Activated CD4-positive, alpha-beta T cell treated with anti-CD3 and anti-CD28 coated beads, Interleukin-2, amount 10 ng/mL, durations not matched to agents 24 days and 14 days (primary cell): ENCODE results near the gene C1orf21. TPM values are rescaled to one million over a fixed set of nuclear protein-coding genes. Genes with fewer than 3 reads are reported as not detected.

Experiments used
- DNase-seq: peaks from one replicate; pipeline ENCODE4 v3.0.0; 2022
- H3K27ac Mint-ChIP-seq: one replicate; pipeline ENCODE4 v1.8.0; 2022; ENCODE audit warnings: mild to moderate bottlenecking, mixed read lengths
- H3K27me3 Mint-ChIP-seq: one replicate; pipeline ENCODE4 v1.8.0; 2022; ENCODE audit warnings: mixed read lengths
- H3K36me3 Mint-ChIP-seq: one replicate; pipeline ENCODE4 v1.8.0; 2022; ENCODE audit warnings: low read depth, mild to moderate bottlenecking, mixed read lengths
- H3K4me1 Mint-ChIP-seq: one replicate; pipeline ENCODE4 v1.8.0; 2021; ENCODE audit warnings: mixed read lengths
- H3K4me3 Mint-ChIP-seq: one replicate; pipeline ENCODE4 v1.8.0; 2022; ENCODE audit warnings: mild to moderate bottlenecking, moderate library complexity, mixed read lengths
- H3K9me3 Mint-ChIP-seq: one replicate; pipeline ENCODE4 v1.8.0; 2021; ENCODE audit warnings: mixed read lengths
- intact Hi-C: fragments of 100-400 bp; cut with micrococcal nuclease; formaldehyde crosslinking; loops from one replicate; pipeline ENCODE4 v1.15.1; 2023
- total RNA-seq: library from RNA; stranded (reverse); gene quantifications from 2 replicates; pipeline ENCODE4 v1.2.3, GENCODE V29; 2022

Gene C1orf21
- total RNA-seq, 1 donor from 2014 or later: 2.5 TPM

DNA sequence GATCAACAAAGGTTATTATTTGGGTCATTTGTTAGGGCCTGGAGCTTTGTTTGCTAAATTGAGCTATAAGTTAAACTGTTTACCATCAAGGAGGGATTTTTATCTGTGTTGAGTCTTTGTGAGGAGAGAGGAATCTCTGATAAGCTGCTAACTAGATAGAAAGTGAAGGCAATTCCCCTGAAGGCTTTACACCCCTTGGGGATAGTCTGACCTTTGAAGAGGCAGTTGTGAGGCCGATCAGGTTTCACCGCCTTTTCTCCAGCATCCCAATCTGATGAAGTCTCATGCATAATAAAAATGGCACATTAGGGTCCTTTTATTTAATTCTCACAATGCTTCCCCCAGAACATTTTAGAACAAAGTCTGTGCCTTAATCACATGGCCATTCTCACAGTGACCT is 21.8 kb downstream of the C1orf21 start:
- no peaks in the 10 kb centered on the region for H3K36me3 Mint-ChIP-seq
- DNase-seq: no peak
- H3K9me3 Mint-ChIP-seq: no peaks in the 10 kb centered on the region
- intact Hi-C loops: no loop called here
- H3K4me3 Mint-ChIP-seq: no peak overlapping the region
- no peak overlapping the region for H3K27ac Mint-ChIP-seq
- H3K4me1 Mint-ChIP-seq: no peaks in the 10 kb centered on the region
- peaks cover 6% of the 10 kb centered on the region for H3K27me3 Mint-ChIP-seq

DNA sequence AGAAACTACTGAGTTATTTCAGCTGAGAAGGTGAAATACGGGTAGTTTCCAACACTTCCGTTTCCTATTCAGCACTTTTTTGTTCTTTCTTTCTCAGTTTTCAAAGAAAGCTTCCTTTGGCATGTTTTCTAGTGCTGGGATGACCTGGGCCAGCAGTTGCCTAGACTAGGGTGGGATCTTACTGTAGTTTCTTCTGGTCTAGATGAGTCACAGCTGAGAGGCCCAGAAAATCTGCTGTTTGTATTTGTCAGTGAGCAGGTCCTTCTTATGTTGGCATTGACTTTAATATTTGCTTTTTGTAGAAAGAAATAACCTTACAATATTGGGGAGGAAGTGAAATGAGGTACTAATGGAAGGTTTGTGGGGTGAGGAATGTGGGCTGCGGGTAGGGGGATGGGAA is 22.2 kb downstream of the C1orf21 start:
- DNase-seq: no peak
- Mint-ChIP-seq H3K27ac (no peak overlapping the region), H3K9me3 (no peaks in the 10 kb centered on the region), H3K4me3 (no peak overlapping the region), H3K4me1 (no peaks in the 10 kb centered on the region), H3K36me3 (no peaks in the 10 kb centered on the region), H3K27me3 (peaks cover 4% of the 10 kb centered on the region)
- intact Hi-C loops: no loop called here

DNA sequence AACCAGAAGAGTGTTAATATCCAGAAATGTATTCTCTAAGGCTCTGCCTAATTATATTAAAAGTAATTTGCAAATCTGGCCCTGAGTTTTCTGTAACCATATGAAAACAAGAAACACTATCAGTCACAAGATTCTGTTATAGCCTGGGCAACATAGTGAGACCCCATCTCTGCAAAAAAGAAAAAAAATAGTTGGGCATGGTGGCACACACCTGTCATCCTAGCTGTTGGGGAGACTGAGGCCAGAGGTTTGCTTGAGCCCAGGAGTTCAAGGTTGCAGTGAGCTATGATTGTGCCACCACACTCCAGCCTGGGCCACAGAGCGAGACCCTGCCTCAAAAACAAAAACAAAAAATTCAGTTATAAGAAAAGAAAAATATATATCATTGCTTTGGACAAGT is 25.6 kb downstream of the C1orf21 start:
- no peaks in the 10 kb centered on the region for H3K9me3 Mint-ChIP-seq
- no peak overlapping the region for H3K4me3 Mint-ChIP-seq
- peaks cover 9% of the 10 kb centered on the region for H3K27me3 Mint-ChIP-seq
- no peak overlapping the region for H3K27ac Mint-ChIP-seq
- H3K4me1 Mint-ChIP-seq: no peaks in the 10 kb centered on the region
- no peak for DNase-seq
- intact Hi-C loops: no loop called here
- no peaks in the 10 kb centered on the region for H3K36me3 Mint-ChIP-seq

DNA sequence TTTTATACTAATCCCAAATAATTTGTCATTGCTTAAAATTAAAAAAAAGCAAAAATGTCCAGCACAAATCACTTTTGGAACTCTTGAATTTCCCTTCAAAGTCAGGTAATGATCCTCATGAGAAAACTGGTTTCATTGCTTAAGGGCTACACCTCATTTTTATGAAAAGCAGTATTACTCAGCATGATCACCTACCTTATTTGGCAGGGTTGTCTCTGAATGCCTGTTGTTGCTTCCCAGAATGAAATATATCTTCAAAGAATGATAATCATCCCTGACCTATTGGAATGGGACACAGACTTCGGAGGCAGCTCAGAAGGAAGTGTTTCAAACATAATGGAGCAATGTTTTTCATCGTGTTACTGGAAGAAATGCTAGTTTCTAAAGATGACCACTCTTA is 29.7 kb downstream of the C1orf21 start:
- no peak overlapping the region for H3K27ac Mint-ChIP-seq
- no peak overlapping the region for H3K4me3 Mint-ChIP-seq
- H3K4me1 Mint-ChIP-seq: no peaks in the 10 kb centered on the region
- peaks cover 4% of the 10 kb centered on the region for H3K9me3 Mint-ChIP-seq
- DNase-seq: no peak
- H3K27me3 Mint-ChIP-seq: peaks cover 19% of the 10 kb centered on the region
- no peaks in the 10 kb centered on the region for H3K36me3 Mint-ChIP-seq
- intact Hi-C loops: no loop called here

DNA sequence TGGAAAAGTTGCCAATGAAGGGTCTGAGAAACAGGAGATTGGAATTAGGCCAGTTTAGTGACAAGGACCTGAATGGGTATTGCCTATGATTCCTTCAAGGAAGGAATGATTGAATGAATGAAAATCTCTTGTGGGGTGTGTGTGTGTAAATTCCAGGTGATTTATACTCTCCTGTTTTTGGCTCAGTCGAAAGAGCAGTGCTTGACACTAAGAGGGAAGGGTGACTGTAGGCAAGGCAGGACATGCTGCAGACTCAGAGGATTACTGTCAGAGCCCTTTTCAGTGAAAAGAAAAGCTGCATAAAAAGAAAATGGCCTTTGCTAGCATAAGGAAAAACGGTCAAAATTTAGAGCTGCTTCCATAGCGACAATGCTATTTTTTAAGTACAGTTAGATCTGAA is 30.1 kb downstream of the C1orf21 start:
- DNase-seq: no peak
- Mint-ChIP-seq H3K27ac (no peak overlapping the region), H3K27me3 (peaks cover 19% of the 10 kb centered on the region), H3K4me1 (no peaks in the 10 kb centered on the region), H3K9me3 (peaks cover 4% of the 10 kb centered on the region), H3K4me3 (no peak overlapping the region), H3K36me3 (no peaks in the 10 kb centered on the region)
- intact Hi-C loops: no loop called here

DNA sequence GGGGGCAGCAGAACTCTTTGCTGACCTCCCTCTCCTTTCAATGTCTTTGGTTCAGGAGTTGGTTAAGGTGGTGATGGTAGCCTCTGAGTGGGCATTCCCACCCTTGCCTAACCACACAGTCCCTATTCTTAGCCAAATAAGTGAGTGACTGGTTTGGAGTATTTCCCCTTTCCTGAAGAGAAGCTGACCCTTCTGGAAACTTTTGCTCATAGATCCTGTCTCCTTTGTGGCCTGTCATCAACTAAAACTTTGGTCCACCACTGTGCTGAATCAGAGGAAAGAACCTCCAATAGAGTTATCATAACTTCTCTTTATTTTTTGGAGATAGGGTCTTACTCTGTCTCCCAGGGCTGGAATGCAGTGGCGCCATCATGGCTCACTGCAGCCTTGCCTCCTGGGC is 31.1 kb downstream of the C1orf21 start:
- Mint-ChIP-seq H3K27ac (no peak overlapping the region), H3K4me3 (no peak overlapping the region), H3K9me3 (peaks cover 4% of the 10 kb centered on the region), H3K27me3 (peaks cover 19% of the 10 kb centered on the region), H3K36me3 (no peaks in the 10 kb centered on the region), H3K4me1 (no peaks in the 10 kb centered on the region)
- DNase-seq: no peak
- intact Hi-C loops: no loop called here

DNA sequence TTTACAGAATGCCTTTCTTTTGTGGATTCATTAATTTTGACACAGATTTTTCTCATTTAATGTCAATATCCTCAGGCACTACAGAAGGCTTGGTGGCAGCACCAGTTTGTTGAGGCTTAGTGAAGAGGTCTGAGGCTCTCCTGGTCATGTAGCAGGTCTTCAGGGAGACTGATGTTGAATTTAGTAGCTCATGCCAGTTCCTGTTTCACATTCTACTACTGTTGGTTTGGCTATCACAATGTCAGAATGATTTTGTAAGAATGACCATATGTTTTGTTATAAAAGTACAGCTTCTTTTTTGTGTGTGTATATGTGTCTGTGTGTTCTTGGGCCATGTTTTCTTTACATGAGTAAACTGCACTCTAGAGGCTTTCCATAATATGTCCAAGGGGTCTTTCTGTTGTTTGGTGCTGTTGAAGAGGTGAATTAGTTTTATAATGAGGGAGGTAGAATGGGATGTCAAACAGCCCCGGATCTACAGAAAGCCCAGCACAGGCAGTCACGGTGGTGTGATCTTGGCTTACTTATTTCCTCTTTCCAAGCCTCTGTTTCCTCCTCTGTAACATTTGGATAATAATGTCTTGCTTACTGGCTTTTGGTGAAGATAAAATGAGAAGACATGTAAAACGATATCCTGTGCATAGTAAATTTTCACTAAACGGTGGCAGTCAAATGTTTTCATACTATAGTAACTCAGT is 32.0 kb downstream of the C1orf21 start:
- no peak overlapping the region for H3K27ac Mint-ChIP-seq
- intact Hi-C loops: no loop called here
- no peak overlapping the region for H3K4me3 Mint-ChIP-seq
- no peaks in the 10 kb centered on the region for H3K4me1 Mint-ChIP-seq
- peaks cover 19% of the 10 kb centered on the region for H3K27me3 Mint-ChIP-seq
- peaks cover 4% of the 10 kb centered on the region for H3K9me3 Mint-ChIP-seq
- DNase-seq: no peak
- H3K36me3 Mint-ChIP-seq: no peaks in the 10 kb centered on the region

DNA sequence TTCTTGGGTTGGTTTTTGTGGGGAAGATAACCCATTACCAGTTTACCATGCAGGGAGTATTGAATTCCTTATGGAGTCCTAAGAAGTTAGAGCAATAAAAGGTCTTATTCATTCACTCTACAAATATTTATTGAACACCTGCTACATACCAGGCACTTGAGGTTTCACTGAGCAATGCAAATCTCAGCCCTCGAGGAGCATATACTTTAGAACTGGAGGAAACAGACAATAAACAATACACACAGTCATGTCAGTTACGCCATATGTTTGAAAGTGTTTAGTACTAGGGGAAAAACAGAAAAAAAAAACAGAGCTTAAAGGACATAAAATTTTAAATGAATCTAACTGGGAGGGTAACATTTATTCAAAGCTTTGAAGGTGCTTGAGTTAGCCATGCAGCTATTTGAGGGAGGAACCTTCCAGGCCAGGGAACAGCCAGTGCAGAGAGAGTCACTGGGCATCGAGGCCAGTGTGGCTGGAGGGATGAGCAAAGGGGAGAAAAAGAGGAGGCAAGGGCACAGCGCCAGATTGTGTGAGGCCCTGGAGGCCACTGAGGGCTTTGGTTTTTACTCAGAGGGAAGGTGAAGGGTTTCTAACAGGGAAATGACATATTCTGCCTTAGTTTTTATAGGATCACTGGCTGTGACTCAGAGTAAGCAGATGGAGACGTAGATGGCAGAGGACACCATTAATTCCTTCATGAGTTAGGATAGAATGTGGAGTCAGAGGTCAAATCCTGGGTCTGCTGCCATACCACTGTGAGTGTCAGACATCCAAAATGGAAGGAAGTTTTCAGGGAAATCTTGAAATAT is 32.7 kb downstream of the C1orf21 start:
- no peaks in the 10 kb centered on the region for H3K4me1 Mint-ChIP-seq
- H3K27ac Mint-ChIP-seq: no peak overlapping the region
- intact Hi-C loops: no loop called here
- H3K4me3 Mint-ChIP-seq: no peak overlapping the region
- H3K9me3 Mint-ChIP-seq: peaks cover 4% of the 10 kb centered on the region
- H3K27me3 Mint-ChIP-seq: peaks cover 19% of the 10 kb centered on the region
- no peaks in the 10 kb centered on the region for H3K36me3 Mint-ChIP-seq
- DNase-seq: no peak

DNA sequence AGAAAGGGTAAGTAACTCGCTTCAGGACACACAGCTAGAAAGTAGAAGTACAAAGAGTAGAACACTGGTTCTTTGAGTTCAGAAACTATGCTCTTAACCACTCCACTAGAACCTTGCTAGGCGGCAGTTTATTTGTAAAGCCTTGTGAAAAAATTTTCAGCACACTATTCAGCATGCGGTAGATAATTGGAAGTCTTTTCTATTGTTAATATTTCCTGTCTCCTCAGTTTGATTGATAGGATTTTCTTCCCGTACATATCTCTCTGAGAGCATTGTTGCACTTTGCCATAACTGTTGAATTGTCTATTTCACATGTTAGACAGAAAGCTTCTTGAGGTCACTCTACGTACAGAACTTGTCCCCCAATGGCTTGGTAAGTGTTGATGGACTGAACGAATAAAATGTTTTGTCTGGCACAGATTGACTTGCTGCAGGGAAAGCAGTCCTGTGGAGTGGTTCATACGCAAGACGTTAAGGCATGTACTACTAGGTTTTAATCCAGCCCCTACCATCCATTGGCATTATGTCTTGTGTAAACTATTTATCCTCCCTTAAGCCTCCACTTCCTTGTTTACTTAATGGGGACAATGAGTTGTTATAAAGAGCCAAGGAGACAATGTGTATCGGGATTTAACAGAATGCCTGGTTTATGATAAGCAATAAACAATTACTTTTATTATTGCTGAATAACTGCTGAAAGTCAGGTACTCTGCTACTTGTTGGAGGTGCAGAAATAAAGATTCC is 35.8 kb downstream of the C1orf21 start:
- DNase-seq: no peak
- Mint-ChIP-seq H3K27me3 (peaks cover 10% of the 10 kb centered on the region), H3K4me3 (no peak overlapping the region), H3K4me1 (no peaks in the 10 kb centered on the region), H3K36me3 (no peaks in the 10 kb centered on the region), H3K27ac (no peak overlapping the region), H3K9me3 (peaks cover 4% of the 10 kb centered on the region)
- intact Hi-C loops: no loop called here

DNA sequence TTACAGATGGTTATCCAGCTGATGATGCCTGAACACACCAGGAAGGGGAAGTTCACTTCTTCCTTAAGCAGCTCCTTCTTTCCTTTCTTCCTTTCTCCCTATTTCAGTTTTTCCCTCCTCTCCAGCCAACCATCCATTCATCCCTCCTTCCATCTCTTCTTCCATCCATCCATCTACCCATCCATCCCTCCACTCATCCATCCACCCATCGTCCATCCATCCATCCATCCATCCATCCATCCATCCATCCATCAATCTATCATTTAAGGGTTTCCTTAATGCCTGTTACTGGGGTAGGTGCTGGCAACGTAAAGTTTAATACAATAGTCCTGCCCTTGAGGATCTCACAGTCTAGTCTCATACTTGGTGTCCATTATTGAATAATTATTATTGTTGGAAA is 36.8 kb downstream of the C1orf21 start:
- Mint-ChIP-seq H3K9me3 (peaks cover 4% of the 10 kb centered on the region), H3K4me1 (no peaks in the 10 kb centered on the region), H3K27me3 (peaks cover 8% of the 10 kb centered on the region), H3K36me3 (no peaks in the 10 kb centered on the region), H3K4me3 (no peak overlapping the region), H3K27ac (no peak overlapping the region)
- intact Hi-C loops: no loop called here
- DNase-seq: no peak

DNA sequence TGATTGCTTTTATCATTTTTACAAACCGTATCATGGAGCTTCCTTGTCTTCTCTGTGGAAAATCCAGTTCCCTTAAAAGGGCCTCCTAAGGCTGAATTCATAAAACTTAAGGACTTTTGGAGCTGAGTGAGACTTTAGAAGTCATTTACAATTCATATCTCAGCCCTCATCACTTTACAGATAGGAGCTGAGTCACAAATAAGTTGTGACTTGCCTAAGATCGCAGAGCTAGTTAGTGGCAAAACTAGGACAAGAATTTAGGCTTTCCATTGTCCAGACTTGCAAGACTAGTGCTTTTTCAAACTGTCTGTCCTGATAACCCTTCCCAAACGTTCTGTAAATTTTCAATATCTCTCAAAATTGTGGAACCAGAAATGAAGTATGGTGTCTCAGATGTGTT is 37.3 kb downstream of the C1orf21 start:
- Mint-ChIP-seq H3K27me3 (peaks cover 4% of the 10 kb centered on the region), H3K4me1 (no peaks in the 10 kb centered on the region), H3K9me3 (no peaks in the 10 kb centered on the region), H3K4me3 (no peak overlapping the region), H3K27ac (no peak overlapping the region), H3K36me3 (no peaks in the 10 kb centered on the region)
- intact Hi-C loops: no loop called here
- no peak for DNase-seq

DNA sequence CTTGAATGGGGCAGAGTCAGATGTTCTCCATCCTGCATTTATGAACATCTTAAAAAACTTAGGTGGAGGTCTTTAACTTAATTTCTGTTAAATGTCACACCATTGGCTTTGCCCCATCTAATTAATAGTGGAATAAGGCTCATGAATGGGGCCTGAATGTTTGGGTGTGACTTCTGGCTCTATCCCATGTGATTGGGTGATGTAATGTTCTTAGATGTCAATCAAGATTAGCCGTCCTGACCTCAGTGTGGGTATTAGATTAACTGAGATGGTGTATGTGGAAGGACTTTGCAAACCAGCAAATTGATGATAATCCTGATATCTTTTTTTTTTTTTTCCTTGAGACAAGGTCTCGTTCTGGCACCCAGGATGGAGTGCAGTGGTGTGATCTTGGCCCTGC is 38.1 kb downstream of the C1orf21 start:
- no peaks in the 10 kb centered on the region for H3K9me3 Mint-ChIP-seq
- H3K27ac Mint-ChIP-seq: no peak overlapping the region
- no peak overlapping the region for H3K4me3 Mint-ChIP-seq
- no peak for DNase-seq
- intact Hi-C loops: no loop called here
- H3K36me3 Mint-ChIP-seq: no peaks in the 10 kb centered on the region
- no peaks in the 10 kb centered on the region for H3K27me3 Mint-ChIP-seq
- no peaks in the 10 kb centered on the region for H3K4me1 Mint-ChIP-seq

DNA sequence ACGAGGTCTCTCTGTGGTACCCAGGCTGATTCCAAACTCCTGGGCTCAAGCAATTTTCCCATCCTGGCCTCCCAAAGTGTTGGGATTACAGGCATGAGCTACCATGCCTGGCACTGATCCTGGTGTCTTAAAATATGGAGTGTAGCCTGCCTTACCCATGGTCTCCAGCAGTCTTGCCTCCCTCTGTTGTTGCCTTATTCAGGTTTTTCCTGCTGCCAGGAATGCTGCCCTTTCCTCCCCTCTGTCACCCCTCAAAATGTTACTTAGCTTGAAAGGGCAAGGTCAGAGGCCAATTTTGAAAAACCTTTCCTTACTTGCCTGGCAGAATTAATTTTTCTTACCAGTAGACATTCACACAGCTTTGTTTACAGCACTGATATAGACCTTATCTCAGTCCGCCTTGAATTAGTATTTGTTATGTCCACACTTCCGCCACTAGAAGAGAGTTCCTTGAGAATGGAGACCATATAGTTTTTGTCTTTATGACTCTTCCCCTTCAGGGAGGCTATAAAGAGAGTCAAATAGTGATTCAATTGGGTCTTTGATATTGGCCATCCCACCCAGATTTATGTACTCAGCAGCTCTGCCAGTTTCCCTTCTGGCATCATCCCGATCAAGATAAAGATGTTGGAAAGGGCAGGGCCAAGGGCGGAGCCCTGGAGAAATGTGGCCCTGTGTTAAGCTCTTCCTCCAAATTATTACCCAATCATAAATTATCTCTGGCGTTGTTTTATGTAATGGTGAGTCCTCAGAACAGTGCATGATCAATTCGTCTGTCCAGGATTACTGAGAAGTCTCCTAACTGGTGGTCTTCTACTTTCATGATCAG is 38.8 kb downstream of the C1orf21 start:
- Mint-ChIP-seq H3K4me1 (no peaks in the 10 kb centered on the region), H3K36me3 (no peaks in the 10 kb centered on the region), H3K4me3 (no peak overlapping the region), H3K27ac (no peak overlapping the region), H3K9me3 (no peaks in the 10 kb centered on the region), H3K27me3 (no peaks in the 10 kb centered on the region)
- intact Hi-C loops: no loop called here
- DNase-seq: no peak
